ENCODE data around the gene PCDHGB4.
"Not testable (repeated sequence)": the region's sequence is repeated elsewhere in the genome, so short reads cannot be mapped to it uniquely, and the experiment has no call there.

- not testable (repeated sequence) for TF ChIP-seq MXI1 (IDR thresholded peaks at IDR 0.05; ENCODE audit: borderline replicate concordance, low read depth, low read length); SMC3 (IDR thresholded peaks at IDR 0.05; ENCODE audit: low read depth, low read length); RFX5 (IDR thresholded peaks at IDR 0.05; ENCODE audit: low read depth, low read length); CTCF (conservative IDR thresholded peaks at IDR 0.05; ENCODE audit: low read depth, low read length); MAFK (IDR thresholded peaks at IDR 0.05; ENCODE audit: low read depth, low read length); RCOR1 (IDR thresholded peaks at IDR 0.05; ENCODE audit: insufficient replicate concordance, low read length); BHLHE40 (IDR thresholded peaks at IDR 0.05; ENCODE audit: low read depth, low read length); FOS (IDR thresholded peaks at IDR 0.05; ENCODE audit: low read depth, low read length); POLR2A (IDR thresholded peaks at IDR 0.05; ENCODE audit: low read depth, low read length); CEBPB (IDR thresholded peaks at IDR 0.05; ENCODE audit: low read depth, low read length)
These were observed 41.5 kb upstream of the PCDHGB4 start for GRCh38 chr5:141346017-141346416.
